ENCODE measurements around the gene OR4K17. TPM values are rescaled to one million over a fixed set of nuclear protein-coding genes. Genes with fewer than 3 reads are reported as not detected.

The OR4K17 gene
- total and polyA plus RNA-seq, 9 of the 15 experiments (the other 6 are each of a cell fraction or from before 2014, with no cell fraction given) = not detected

GRCh38 chr14:20116748-20117147, 6.2 kb downstream of the OR4K17 start (continued):
- TF ChIP-seq TRIM24 (IDR thresholded peaks at IDR 0.05) (peak; percentile 59 to 87), PHF8 (IDR thresholded peaks at IDR 0.05; ENCODE audit: borderline replicate concordance, low read length) (no peak), AFF1 (IDR thresholded peaks at IDR 0.05; ENCODE audit: low read depth in 1 of 2, partially characterized antibody in 2 of 2) (no peak), ARID1B (IDR thresholded peaks at IDR 0.05) (peak; percentile 75), ARID3A (IDR thresholded peaks at IDR 0.05; ENCODE audit: borderline replicate concordance, low read depth, low read length) (0 out of 2 replicates have a peak, but pooled peaks have one; percentile 23), RB1 (IDR thresholded peaks at IDR 0.05; ENCODE audit: low read depth) (no peak), NFE2L1 (tag; IDR thresholded peaks at IDR 0.05; ENCODE audit: borderline replicate concordance, low read depth) (peak; percentile 75), CEBPB (tag; IDR thresholded peaks at IDR 0.05) (0 out of 2 replicates have a peak, but pooled peaks have one; percentile 45), ATF3 (IDR thresholded peaks at IDR 0.05) (peak; percentile 43; the same call in 1 of the 2 replicates), ATF3 (CRISPR knock-in tag; conservative IDR thresholded peaks at IDR 0.05) (no peak), ZNF766 (CRISPR knock-in tag; conservative IDR thresholded peaks at IDR 0.05) (peak; percentile 78), SPI1 (IDR thresholded peaks at IDR 0.05; ENCODE audit: borderline replicate concordance, low read depth, low read length) (no peak), TRIM28 (IDR thresholded peaks at IDR 0.05) (peak; percentile 48; the same call in 1 of the 2 replicates), RCOR1 (IDR thresholded peaks at IDR 0.05; ENCODE audit: borderline replicate concordance in 1 of 2, low read depth in 2 of 2, low read length in 2 of 2) (0 out of 4 replicates have a peak, but pooled peaks of 1 of the 2 experiments have one; percentile 14), NCOA4 (IDR thresholded peaks at IDR 0.05; ENCODE audit: partially characterized antibody) (no peak), ZNF316 (IDR thresholded peaks at IDR 0.05) (peak; percentile 99), SAP30 (IDR thresholded peaks at IDR 0.05; ENCODE audit: borderline replicate concordance, insufficient read depth, low read depth, low read length, poor library complexity, severe bottlenecking) (no peak), MAFG (tag; conservative IDR thresholded peaks at IDR 0.05) (peak; percentile 98), SMARCA4 (IDR thresholded peaks at IDR 0.05) (peak; percentile 78), FOXM1 (IDR thresholded peaks at IDR 0.05; ENCODE audit: low read depth) (peak; percentile 36), FOXM1 (CRISPR knock-in tag; IDR thresholded peaks at IDR 0.05; ENCODE audit: low read depth) (no peak), BACH1 (tag; IDR thresholded peaks at IDR 0.05) (peak; percentile 95)
